Measurements from ENCODE around the gene ATP8A1. TPM values are rescaled to one million over a fixed set of nuclear protein-coding genes. Genes with fewer than 3 reads are reported as not detected.
"Not testable (repeated sequence)": the region's sequence is repeated elsewhere in the genome, so short reads cannot be mapped to it uniquely, and the experiment has no call there.

ATP8A1 gene
- total RNA-seq, 2 donors from 2014 or later, result 9.3 to 11.9 TPM

DNA sequence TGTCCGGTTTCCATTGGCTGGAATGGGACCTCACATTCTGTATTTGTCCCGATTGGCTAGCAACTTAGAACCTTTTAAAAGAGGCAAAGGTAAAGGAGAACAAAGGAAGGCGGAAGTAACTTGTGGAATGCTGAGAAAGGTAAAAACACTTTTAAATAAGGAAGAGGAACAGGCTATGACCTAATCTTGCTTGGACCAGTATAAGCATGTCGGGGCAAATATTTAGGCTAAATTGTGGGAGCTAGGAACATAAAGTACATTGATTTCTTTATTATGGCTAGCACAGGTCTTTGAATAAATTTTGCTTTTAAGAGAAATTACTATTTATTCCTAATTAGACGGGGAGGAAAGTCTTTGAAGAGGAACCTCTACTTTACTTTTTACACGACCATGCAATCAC, 170.7 kb downstream of the ATP8A1 start:
- intact Hi-C loops (cut with DNase I), result loop anchor here in 1 of 2 donors (5.0 kb wide), 1 partner anchor 1434 kb away; no protein-coding TSS in a partner anchor
- DNase-seq (ENCODE audit: low spot score), result not testable (repeated sequence)

GRCh38 chr4:42484630-42485029, 172.3 kb downstream of the ATP8A1 start:
- intact Hi-C loops (cut with DNase I), result loop anchor here in 1 of 2 donors (5.0 kb wide), 1 partner anchor 1432 kb away; no protein-coding TSS in a partner anchor
- DNase-seq (ENCODE audit: low spot score), result no peak

- intact Hi-C loops (cut with DNase I), result no loop called here
- DNase-seq (ENCODE audit: low spot score), result no peak
Observed at GRCh38 chr4:42483426-42484379, 173.2 kb downstream of the ATP8A1 start.

GRCh38 chr4:42482516-42483327, 174.2 kb downstream of the ATP8A1 start:
- DNase-seq (ENCODE audit: low spot score), result no peak
- intact Hi-C loops (cut with DNase I), result no loop called here

DNA sequence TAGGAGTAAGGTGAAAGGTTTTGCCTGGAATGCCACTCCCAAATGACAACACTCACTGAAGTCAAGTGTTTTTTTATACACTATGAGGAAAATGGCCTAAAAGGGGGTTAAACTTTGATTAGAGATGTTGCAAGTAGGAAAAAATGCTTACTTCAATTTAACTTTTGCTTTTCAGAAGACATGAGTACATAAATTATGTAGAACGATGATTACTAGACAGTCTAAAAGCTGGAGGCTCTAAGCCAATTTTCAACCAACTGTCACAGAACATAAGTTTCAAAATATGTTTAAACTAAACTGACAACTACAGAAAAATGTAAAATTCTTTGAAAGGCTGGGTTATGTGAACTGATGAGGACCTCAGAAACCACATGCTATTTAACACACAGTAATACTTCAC, 176.2 kb downstream of the ATP8A1 start:
- intact Hi-C loops (cut with DNase I), result no loop called here
- no peak for DNase-seq (ENCODE audit: low spot score)

- DNase-seq (ENCODE audit: low spot score), result no peak
- intact Hi-C loops (cut with DNase I), result no loop called here
Observed at GRCh38 chr4:42480281-42480680, 176.6 kb downstream of the ATP8A1 start.

DNA sequence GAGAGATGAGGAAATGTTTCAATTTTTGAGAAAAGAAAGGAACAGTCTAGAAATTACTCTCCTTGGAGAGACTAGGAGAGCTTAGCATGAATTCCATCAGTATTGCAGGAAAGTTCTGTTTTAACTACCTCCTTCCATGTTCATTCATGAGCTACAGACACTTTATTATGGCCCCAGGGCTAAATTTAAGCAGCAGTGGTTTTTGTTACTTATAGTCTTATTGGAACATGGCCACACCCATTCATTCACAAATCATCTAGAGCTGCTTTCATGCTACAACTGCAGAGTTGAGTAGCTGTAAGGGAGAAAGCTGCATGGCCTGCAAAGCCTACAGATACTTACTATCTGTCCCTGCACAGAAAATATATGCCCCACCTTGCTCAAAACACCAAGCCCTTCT, 178.0 kb downstream of the ATP8A1 start:
- intact Hi-C loops (cut with DNase I), result no loop called here
- no peak for DNase-seq (ENCODE audit: low spot score)

GRCh38 chr4:42478509-42478908, 178.4 kb downstream of the ATP8A1 start:
- DNase-seq (ENCODE audit: low spot score), result no peak
- intact Hi-C loops (cut with DNase I), result no loop called here

DNA sequence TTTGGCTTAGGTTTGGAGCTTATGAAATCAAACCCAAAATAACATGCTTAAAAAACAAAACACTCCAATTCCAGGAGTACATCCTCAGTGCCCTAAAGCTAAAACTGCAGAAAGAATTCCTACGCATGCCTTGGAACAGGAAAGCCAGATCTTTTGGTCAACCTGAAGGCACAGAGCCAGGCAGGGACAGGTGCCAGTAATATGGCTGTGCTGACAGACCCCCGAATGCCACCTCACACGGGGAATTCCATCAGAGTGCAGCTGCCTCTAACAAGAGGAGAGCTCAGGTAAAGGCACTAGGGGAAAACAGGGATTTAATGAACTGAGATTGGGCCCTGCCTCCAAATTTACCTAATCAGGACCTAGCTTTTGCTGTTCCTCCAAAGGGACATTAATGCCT, 182.5 kb downstream of the ATP8A1 start:
- no peak for DNase-seq (ENCODE audit: low spot score)
- intact Hi-C loops (cut with DNase I), result no loop called here

- intact Hi-C loops (cut with DNase I), result no loop called here
Observed at GRCh38 chr4:42473071-42473684, 183.7 kb downstream of the ATP8A1 start.

DNA sequence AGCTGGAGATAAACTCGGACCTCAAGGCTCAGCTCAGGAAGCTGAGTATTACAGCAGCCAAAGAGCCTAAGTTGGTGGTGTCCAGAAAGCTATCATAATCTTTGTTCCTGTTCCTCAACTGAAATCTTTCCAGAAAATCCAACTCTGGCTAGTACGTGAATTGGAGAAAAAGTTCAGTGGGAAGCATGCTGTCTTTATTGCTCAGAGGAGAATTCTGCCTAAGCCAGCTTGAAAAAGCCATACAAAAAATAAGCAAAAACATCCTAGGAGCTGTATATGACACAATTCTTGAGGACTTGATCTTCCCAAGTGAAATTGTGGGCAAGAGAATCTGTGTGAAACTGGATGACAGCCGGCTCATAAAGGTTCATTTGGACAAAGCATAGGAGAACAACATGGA, 185.0 kb downstream of the ATP8A1 start:
- no peak for DNase-seq (ENCODE audit: low spot score)

More at GRCh38 chr4:42473071-42473684, 183.7 kb downstream of the ATP8A1 start:
- no peak for DNase-seq (ENCODE audit: low spot score)

GRCh38 chr4:42470023-42470422, 186.9 kb downstream of the ATP8A1 start:
- no peak for DNase-seq (ENCODE audit: low spot score)
- intact Hi-C loops (cut with DNase I), result no loop called here

More for the DNA sequence above, 185.0 kb downstream of the ATP8A1 start:
- intact Hi-C loops (cut with DNase I), result no loop called here

- DNase-seq (ENCODE audit: low spot score); intact Hi-C loops (cut with DNase I): not testable (repeated sequence)
Observed at GRCh38 chr4:42467777-42468176, 189.1 kb downstream of the ATP8A1 start.

DNA sequence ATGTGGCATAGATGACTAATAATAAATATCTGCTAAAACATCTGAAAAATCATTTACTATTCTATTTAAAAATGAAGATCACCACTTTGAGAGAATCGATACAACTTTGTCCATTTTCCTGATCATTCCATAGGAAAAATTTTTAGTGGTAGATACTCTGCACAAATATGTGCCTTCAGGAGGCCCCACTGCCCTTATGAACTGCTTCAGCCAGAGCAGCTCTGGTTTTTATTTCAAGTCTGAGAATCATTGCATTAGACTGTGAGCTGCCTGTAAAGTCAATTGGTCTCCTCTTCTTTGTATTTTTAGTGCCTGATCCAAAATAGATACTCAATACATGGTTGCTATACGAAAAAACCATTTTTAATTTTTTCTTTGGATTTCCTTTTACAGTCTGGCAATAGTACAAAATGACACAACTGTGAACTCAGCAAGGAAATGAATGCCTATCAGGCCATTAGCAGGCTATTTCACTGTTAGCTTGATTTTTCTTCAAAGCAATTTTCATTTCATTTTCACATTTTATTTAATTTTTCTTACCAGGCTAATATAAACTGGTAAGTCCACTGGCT, 190.5 kb downstream of the ATP8A1 start:
- intact Hi-C loops (cut with DNase I), result no loop called here
- no peak for DNase-seq (ENCODE audit: low spot score)

GRCh38 chr4:42464550-42465094, 192.3 kb downstream of the ATP8A1 start:
- intact Hi-C loops (cut with DNase I), result no loop called here

GRCh38 chr4:42461216-42461615, 195.7 kb downstream of the ATP8A1 start:
- intact Hi-C loops (cut with DNase I); DNase-seq (ENCODE audit: low spot score): not testable (repeated sequence)

More at GRCh38 chr4:42464550-42465094, 192.3 kb downstream of the ATP8A1 start:
- no peak for DNase-seq (ENCODE audit: low spot score)

- no peak for DNase-seq (ENCODE audit: low spot score)
Observed at GRCh38 chr4:42460043-42460442, 196.9 kb downstream of the ATP8A1 start.

DNA sequence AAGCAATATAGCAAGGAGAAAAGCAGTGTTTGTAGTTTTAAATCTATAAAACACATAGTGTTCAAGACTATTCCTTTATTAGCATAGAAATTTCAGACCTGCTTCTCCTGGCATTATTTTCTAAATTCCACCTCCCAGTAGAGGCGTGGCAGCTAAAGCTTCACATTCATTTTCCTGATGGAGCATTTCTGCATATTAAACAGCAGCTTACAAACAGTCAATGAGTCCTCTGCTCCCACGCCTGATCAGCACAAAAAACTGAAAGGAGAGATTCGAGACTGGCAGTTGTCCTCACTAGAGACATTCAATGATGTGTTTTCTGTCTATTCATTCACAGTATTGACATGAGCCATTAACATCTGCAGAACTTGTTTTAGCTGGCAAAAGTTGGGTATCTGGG, 198.2 kb downstream of the ATP8A1 start:
- no peak for DNase-seq (ENCODE audit: low spot score)
- intact Hi-C loops (cut with DNase I), result no loop called here

More at GRCh38 chr4:42460043-42460442, 196.9 kb downstream of the ATP8A1 start:
- intact Hi-C loops (cut with DNase I), result no loop called here

Data from posterior vena cava (tissue), 2 donors.